Stimulated activated effector memory CD8-positive, alpha-beta T cell treated with anti-CD3 and anti-CD28 coated beads, Interleukin-12 subunit alpha, Interleukin-12 subunit beta, amount 100 ng/mL, for 72 hours (primary cell): ENCODE measurements around the gene ANKEF1.

Experiments used
- ATAC-seq: fragments of 150-1000 bp; cut with Tn5 transposase; 2 replicates; pipeline ENCODE4 v1.10.0; 2021
- DNase-seq, 2 donors: peaks; one replicate each; pipeline ENCODE4 v3.0.0; 2021 to 2022; ENCODE audit warnings: low spot score in 2 of 2
- H3K27ac Mint-ChIP-seq: one replicate; pipeline ENCODE4 v1.8.0; 2022; ENCODE audit warnings: mild to moderate bottlenecking, mixed read lengths
- H3K36me3 Mint-ChIP-seq: one replicate; pipeline ENCODE4 v1.8.0; 2022; ENCODE audit warnings: mild to moderate bottlenecking, mixed read lengths
- H3K4me1 Mint-ChIP-seq: one replicate; pipeline ENCODE4 v1.8.0; 2022; ENCODE audit warnings: mixed read lengths
- H3K4me3 Mint-ChIP-seq: one replicate; pipeline ENCODE4 v1.8.0; 2022; ENCODE audit warnings: mild to moderate bottlenecking, mixed read lengths
- H3K9me3 Mint-ChIP-seq: one replicate; pipeline ENCODE4 v1.8.0; 2022; ENCODE audit warnings: mixed read lengths

Gene ANKEF1

GRCh38 chr20:10061641-10062040 is 26.9 kb downstream of the ANKEF1 start:
- no peaks in the 10 kb centered on the region for H3K9me3 Mint-ChIP-seq
- H3K36me3 Mint-ChIP-seq, result no peaks in the 10 kb centered on the region
- no peak for DNase-seq
- no peaks in the 10 kb centered on the region for H3K4me1 Mint-ChIP-seq
- no peak overlapping the region for H3K4me3 Mint-ChIP-seq
- ATAC-seq, result no peak
- H3K27ac Mint-ChIP-seq, result no peak overlapping the region

GRCh38 chr20:10063482-10063881 is 28.7 kb downstream of the ANKEF1 start:
- Mint-ChIP-seq H3K4me3 (no peak overlapping the region), H3K9me3 (no peaks in the 10 kb centered on the region), H3K4me1 (no peaks in the 10 kb centered on the region), H3K36me3 (no peaks in the 10 kb centered on the region), H3K27ac (no peak overlapping the region)
- ATAC-seq (no peak), DNase-seq (no peak)

GRCh38 chr20:10064611-10065010 is 29.8 kb downstream of the ANKEF1 start:
- no peak overlapping the region for H3K27ac Mint-ChIP-seq
- no peak for ATAC-seq
- H3K9me3 Mint-ChIP-seq, result peaks cover 3% of the 10 kb centered on the region
- no peak for DNase-seq
- H3K4me1 Mint-ChIP-seq, result no peaks in the 10 kb centered on the region
- no peaks in the 10 kb centered on the region for H3K36me3 Mint-ChIP-seq
- no peak overlapping the region for H3K4me3 Mint-ChIP-seq

GRCh38 chr20:10065154-10065833 is 30.5 kb downstream of the ANKEF1 start:
- H3K27ac Mint-ChIP-seq, result no peak overlapping the region
- H3K9me3 Mint-ChIP-seq, result peaks cover 3% of the 10 kb centered on the region
- DNase-seq (no peak), ATAC-seq (peak; percentile 26)
- H3K4me1 Mint-ChIP-seq, result no peaks in the 10 kb centered on the region
- no peaks in the 10 kb centered on the region for H3K36me3 Mint-ChIP-seq
- H3K4me3 Mint-ChIP-seq, result no peak overlapping the region

- H3K4me3 Mint-ChIP-seq, result no peak overlapping the region
- DNase-seq (no peak), ATAC-seq (no peak)
- no peaks in the 10 kb centered on the region for H3K4me1 Mint-ChIP-seq
- H3K36me3 Mint-ChIP-seq, result no peaks in the 10 kb centered on the region
- no peak overlapping the region for H3K27ac Mint-ChIP-seq
- peaks cover 3% of the 10 kb centered on the region for H3K9me3 Mint-ChIP-seq
These were observed 32.5 kb downstream of the ANKEF1 start for GRCh38 chr20:10067321-10067720.

- no peaks in the 10 kb centered on the region for H3K4me1 Mint-ChIP-seq
- H3K27ac Mint-ChIP-seq, result no peak overlapping the region
- DNase-seq (no peak), ATAC-seq (peak; percentile 74)
- no peaks in the 10 kb centered on the region for H3K9me3 Mint-ChIP-seq
- H3K4me3 Mint-ChIP-seq, result no peak overlapping the region
- H3K36me3 Mint-ChIP-seq, result no peaks in the 10 kb centered on the region
These were observed 39.7 kb downstream of the ANKEF1 start for GRCh38 chr20:10074513-10074912.

GRCh38 chr20:10075606-10076005 is 40.8 kb downstream of the ANKEF1 start:
- H3K9me3 Mint-ChIP-seq, result no peaks in the 10 kb centered on the region
- no peaks in the 10 kb centered on the region for H3K36me3 Mint-ChIP-seq
- DNase-seq, result no peak
- no peak overlapping the region for H3K27ac Mint-ChIP-seq
- H3K4me1 Mint-ChIP-seq, result no peaks in the 10 kb centered on the region
- no peak for ATAC-seq
- no peak overlapping the region for H3K4me3 Mint-ChIP-seq

- DNase-seq (no peak), ATAC-seq (no peak)
- no peaks in the 10 kb centered on the region for H3K4me1 Mint-ChIP-seq
- H3K27ac Mint-ChIP-seq, result no peak overlapping the region
- H3K36me3 Mint-ChIP-seq, result no peaks in the 10 kb centered on the region
- H3K4me3 Mint-ChIP-seq, result no peak overlapping the region
- no peaks in the 10 kb centered on the region for H3K9me3 Mint-ChIP-seq
These were observed 41.6 kb downstream of the ANKEF1 start for GRCh38 chr20:10076126-10077080.

GRCh38 chr20:10077081-10077471 is 42.3 kb downstream of the ANKEF1 start:
- Mint-ChIP-seq H3K4me3 (no peak overlapping the region), H3K27ac (no peak overlapping the region), H3K36me3 (no peaks in the 10 kb centered on the region), H3K9me3 (no peaks in the 10 kb centered on the region), H3K4me1 (no peaks in the 10 kb centered on the region)
- ATAC-seq (no peak), DNase-seq (no peak)

GRCh38 chr20:10077886-10078285 is 43.1 kb downstream of the ANKEF1 start:
- H3K27ac Mint-ChIP-seq, result no peak overlapping the region
- ATAC-seq (no peak), DNase-seq (no peak)
- no peaks in the 10 kb centered on the region for H3K4me1 Mint-ChIP-seq
- no peak overlapping the region for H3K4me3 Mint-ChIP-seq
- H3K9me3 Mint-ChIP-seq, result no peaks in the 10 kb centered on the region
- H3K36me3 Mint-ChIP-seq, result no peaks in the 10 kb centered on the region

- Mint-ChIP-seq H3K36me3 (no peaks in the 10 kb centered on the region), H3K4me1 (no peaks in the 10 kb centered on the region), H3K27ac (no peak overlapping the region), H3K4me3 (no peak overlapping the region), H3K9me3 (no peaks in the 10 kb centered on the region)
- DNase-seq (no peak), ATAC-seq (no peak)
These were observed 43.6 kb downstream of the ANKEF1 start for GRCh38 chr20:10078403-10078802.

- no peak for DNase-seq
- H3K9me3 Mint-ChIP-seq, result no peaks in the 10 kb centered on the region
- H3K27ac Mint-ChIP-seq, result no peak overlapping the region
- no peak overlapping the region for H3K4me3 Mint-ChIP-seq
- no peak for ATAC-seq
- no peaks in the 10 kb centered on the region for H3K4me1 Mint-ChIP-seq
- no peaks in the 10 kb centered on the region for H3K36me3 Mint-ChIP-seq
These were observed 45.2 kb downstream of the ANKEF1 start for GRCh38 chr20:10079964-10080363.

GRCh38 chr20:10080574-10080973 is 45.8 kb downstream of the ANKEF1 start:
- no peaks in the 10 kb centered on the region for H3K9me3 Mint-ChIP-seq
- H3K27ac Mint-ChIP-seq, result no peak overlapping the region
- H3K36me3 Mint-ChIP-seq, result no peaks in the 10 kb centered on the region
- ATAC-seq, result no peak
- H3K4me1 Mint-ChIP-seq, result no peaks in the 10 kb centered on the region
- DNase-seq, result no peak
- H3K4me3 Mint-ChIP-seq, result no peak overlapping the region

GRCh38 chr20:10089871-10090587 is 55.2 kb downstream of the ANKEF1 start:
- ATAC-seq (no peak), DNase-seq (no peak)
- H3K27ac Mint-ChIP-seq, result no peak overlapping the region
- no peak overlapping the region for H3K4me3 Mint-ChIP-seq
- H3K9me3 Mint-ChIP-seq, result no peaks in the 10 kb centered on the region
- H3K4me1 Mint-ChIP-seq, result no peaks in the 10 kb centered on the region
- no peaks in the 10 kb centered on the region for H3K36me3 Mint-ChIP-seq

GRCh38 chr20:10090588-10091166 is 55.9 kb downstream of the ANKEF1 start:
- ATAC-seq (peak; percentile 72), DNase-seq (no peak)
- no peak overlapping the region for H3K4me3 Mint-ChIP-seq
- no peak overlapping the region for H3K27ac Mint-ChIP-seq
- no peaks in the 10 kb centered on the region for H3K9me3 Mint-ChIP-seq
- no peaks in the 10 kb centered on the region for H3K4me1 Mint-ChIP-seq
- H3K36me3 Mint-ChIP-seq, result no peaks in the 10 kb centered on the region
